Lower leg skin (tissue), 3 donors: Measurements from ENCODE around the gene TRAK1.

Experiments
- POLR2A ChIP-seq, 2 donors: fragments of 450-650 bp; IDR thresholded peaks; one replicate each; pipeline ENCODE4 v1.6.1; 2016 to 2017; ENCODE audit warnings: antibody characterized with exemption in 2 of 2, mild to moderate bottlenecking in 1 of 2, moderate library complexity in 1 of 2
- TF ChIP-seq, protein P1 (sequence below), 3 donors: fragments of 450-650 bp; IDR thresholded peaks; one replicate each; pipeline ENCODE4 v1.5.1; 2016; ENCODE audit warnings: antibody characterized with exemption in 3 of 3, mild to moderate bottlenecking in 3 of 3, moderate library complexity in 2 of 3

DNA sequence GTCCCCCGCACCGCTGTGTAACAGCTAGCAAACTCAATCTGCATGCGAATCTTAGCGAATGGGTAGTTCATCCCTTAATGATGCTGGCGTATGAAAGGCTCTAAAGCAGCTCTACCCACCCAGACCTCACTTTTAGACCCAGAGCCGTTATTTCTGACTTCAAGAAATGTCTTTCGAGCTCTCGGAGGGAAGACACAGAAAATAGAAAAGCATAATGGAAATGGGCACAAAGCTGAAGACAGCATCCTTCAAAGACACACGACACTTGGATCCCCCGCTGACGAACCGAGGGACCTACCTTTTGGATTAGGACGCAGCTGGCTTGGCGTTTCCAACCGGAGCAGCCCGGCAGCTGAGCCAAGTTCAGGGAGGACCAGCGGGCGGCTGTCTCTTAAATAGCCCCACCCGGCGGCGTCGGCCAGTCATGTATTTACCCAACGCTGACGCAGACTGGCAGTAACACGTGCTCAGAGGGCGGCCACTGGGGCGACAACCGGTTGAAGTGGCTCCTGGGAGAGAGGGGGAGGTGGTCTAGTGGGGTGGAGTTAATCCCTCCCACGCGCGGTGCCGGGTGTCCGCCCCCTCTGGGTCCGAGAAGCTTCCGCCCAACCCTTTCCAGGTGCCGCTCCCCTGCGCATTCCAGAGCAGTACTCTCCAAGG, 173.4 kb downstream of the TRAK1 start:
- TF ChIP-seq, protein P1, sequence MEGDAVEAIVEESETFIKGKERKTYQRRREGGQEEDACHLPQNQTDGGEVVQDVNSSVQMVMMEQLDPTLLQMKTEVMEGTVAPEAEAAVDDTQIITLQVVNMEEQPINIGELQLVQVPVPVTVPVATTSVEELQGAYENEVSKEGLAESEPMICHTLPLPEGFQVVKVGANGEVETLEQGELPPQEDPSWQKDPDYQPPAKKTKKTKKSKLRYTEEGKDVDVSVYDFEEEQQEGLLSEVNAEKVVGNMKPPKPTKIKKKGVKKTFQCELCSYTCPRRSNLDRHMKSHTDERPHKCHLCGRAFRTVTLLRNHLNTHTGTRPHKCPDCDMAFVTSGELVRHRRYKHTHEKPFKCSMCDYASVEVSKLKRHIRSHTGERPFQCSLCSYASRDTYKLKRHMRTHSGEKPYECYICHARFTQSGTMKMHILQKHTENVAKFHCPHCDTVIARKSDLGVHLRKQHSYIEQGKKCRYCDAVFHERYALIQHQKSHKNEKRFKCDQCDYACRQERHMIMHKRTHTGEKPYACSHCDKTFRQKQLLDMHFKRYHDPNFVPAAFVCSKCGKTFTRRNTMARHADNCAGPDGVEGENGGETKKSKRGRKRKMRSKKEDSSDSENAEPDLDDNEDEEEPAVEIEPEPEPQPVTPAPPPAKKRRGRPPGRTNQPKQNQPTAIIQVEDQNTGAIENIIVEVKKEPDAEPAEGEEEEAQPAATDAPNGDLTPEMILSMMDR (IDR thresholded peaks at IDR 0.05) = no peak
- no peak for TF ChIP-seq POLR2A (IDR thresholded peaks at IDR 0.05)
